Psoas muscle (tissue), 8 donors: ENCODE results near the gene B4GALT2. TPM values are rescaled to one million over a fixed set of nuclear protein-coding genes. Genes with fewer than 3 reads are reported as not detected.

Experiments
- ATAC-seq, 4 donors: fragments of 200-7000 bp; cut with Tn5 transposase; one replicate each; pipeline ENCODE4 v1.9.1; 2020; ENCODE audit warnings: moderate library complexity in 3 of 4, mild to moderate bottlenecking in 2 of 4
- DNase-seq, 2 donors: peaks; one replicate each; pipeline ENCODE4 v3.0.0-alpha.2; 2020
- H3K27ac ChIP-seq: fragments of 200-600 bp; one replicate; pipeline ENCODE4 v1.8.0; 2022
- H3K27me3 ChIP-seq, 3 donors: fragments of 200-600 bp in 1 of 3; one replicate each; pipeline versions ENCODE4 v1.6.1 to v1.8.0; 2013 to 2022; ENCODE audit warnings: low read length in 2 of 3, mild to moderate bottlenecking in 2 of 3, moderate library complexity in 1 of 3; ENCODE audit not compliant: insufficient read depth in 3 of 3
- H3K36me3 ChIP-seq, 2 donors: fragments of 200-600 bp in 1 of 2; one replicate each; pipeline versions ENCODE4 v1.6.1 to v1.8.0; 2013 to 2022; ENCODE audit warnings: low read depth in 1 of 2, mild to moderate bottlenecking in 1 of 2, moderate library complexity in 1 of 2; ENCODE audit not compliant: insufficient read depth in 1 of 2
- H3K4me1 ChIP-seq: fragments of 200-600 bp; one replicate; pipeline ENCODE4 v1.8.0; 2022
- H3K4me3 ChIP-seq: fragments of 200-600 bp; one replicate; pipeline ENCODE4 v1.8.0; 2022; ENCODE audit warnings: mild to moderate bottlenecking
- H3K9me3 ChIP-seq: fragments of 200-600 bp; one replicate; pipeline ENCODE4 v1.8.0; 2022
- WGBS, 3 donors: extraction: QIAGEN DNeasy Blood & Tissue Kit; methylation state at CpG; one replicate each; pipeline versions ENCODE4 v1.1.6 to v1.1.7; 2013; 5-methylcytosine and 5-hydroxymethylcytosine counted together
- intact Hi-C, 2 donors: fragments of 100-400 bp; cut with DNase I; formaldehyde crosslinking; loops; one replicate each; pipeline versions ENCODE4 v1.11.0 to v1.14.2; 2022
- polyA plus RNA-seq, 3 donors: library from polyadenylated mRNA; stranded (reverse); fragments of 200-250 nt; gene quantifications; one replicate each; pipeline ENCODE4 v1.2.3, GENCODE V29; 2013
- total RNA-seq, 4 donors: library from RNA; stranded (reverse); fragmentation: NEBNext Ultra II Directional in 2 of 4; extraction: Animal tissue kit (Norgen Biotek cat#: 25700) in 2 of 4; gene quantifications; one replicate each; pipeline versions ENCODE4 v1.2.1 to v1.2.4, GENCODE V29; 2021 to 2023
- TF ChIP-seq, protein P1 (sequence below): fragments of 200-600 bp; IDR thresholded peaks from one replicate; pipeline ENCODE4 v1.8.0; 2022; ENCODE audit warnings: antibody characterized with exemption
- donor health status: healthy with polysubstance abuse.
- donor health status: DM: no; HTN: no; CAD: no; lungs with moderate emphysema.
- donor health status: Bipolar disorder and iron deficiency.
- donor health status: healthy.
- donor health status: DM: yes; HTN: yes; CAD: no.
- donor health status: DM: no; HTN: no; CAD: no.
- donor health status: DM: no; HTN: no; CAD: no.
- donor health status: DM: yes; HTN: yes; CAD: no.

Gene B4GALT2
- total and polyA plus RNA-seq, 7 donors: 33.5 to 81.0 (median 54.9) TPM

DNA sequence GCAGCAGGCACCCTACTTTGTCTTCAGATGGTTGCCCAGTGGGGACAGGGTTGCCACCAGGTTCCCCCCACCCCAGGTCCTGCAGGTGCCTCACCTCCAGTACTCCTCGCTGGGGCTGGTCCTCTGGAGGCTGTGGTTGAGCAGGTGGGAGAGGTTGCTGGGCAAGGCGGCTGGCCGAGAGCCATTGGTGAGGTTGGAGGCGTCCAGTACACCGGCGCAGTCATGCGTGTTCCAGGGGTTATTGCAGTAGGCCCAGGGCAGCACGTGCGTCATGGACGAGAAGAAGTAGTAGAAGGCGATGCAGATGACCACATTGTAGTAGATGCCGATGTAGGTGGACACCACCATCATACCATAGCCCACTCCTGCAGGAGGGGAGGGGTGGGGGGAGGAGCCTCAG lies 29.2 kb downstream of the B4GALT2 start:
- H3K4me3 ChIP-seq: no peak overlapping the region
- DNase-seq (no peak), ATAC-seq (no peak)
- intact Hi-C loops: loop anchor here (5.0 to 10.0 kb wide), 2 partner anchors 39 to 587 kb away; no protein-coding TSS in a partner anchor
- H3K27ac ChIP-seq: no peak overlapping the region
- no peaks in the 10 kb centered on the region for H3K9me3 ChIP-seq
- 89 to 94% (median 91%) methylated on average over 12 of the region's 12 CpGs for WGBS, 3 donors
- no peaks in the 10 kb centered on the region for H3K27me3 ChIP-seq
- TF ChIP-seq, protein P1, sequence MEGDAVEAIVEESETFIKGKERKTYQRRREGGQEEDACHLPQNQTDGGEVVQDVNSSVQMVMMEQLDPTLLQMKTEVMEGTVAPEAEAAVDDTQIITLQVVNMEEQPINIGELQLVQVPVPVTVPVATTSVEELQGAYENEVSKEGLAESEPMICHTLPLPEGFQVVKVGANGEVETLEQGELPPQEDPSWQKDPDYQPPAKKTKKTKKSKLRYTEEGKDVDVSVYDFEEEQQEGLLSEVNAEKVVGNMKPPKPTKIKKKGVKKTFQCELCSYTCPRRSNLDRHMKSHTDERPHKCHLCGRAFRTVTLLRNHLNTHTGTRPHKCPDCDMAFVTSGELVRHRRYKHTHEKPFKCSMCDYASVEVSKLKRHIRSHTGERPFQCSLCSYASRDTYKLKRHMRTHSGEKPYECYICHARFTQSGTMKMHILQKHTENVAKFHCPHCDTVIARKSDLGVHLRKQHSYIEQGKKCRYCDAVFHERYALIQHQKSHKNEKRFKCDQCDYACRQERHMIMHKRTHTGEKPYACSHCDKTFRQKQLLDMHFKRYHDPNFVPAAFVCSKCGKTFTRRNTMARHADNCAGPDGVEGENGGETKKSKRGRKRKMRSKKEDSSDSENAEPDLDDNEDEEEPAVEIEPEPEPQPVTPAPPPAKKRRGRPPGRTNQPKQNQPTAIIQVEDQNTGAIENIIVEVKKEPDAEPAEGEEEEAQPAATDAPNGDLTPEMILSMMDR: no peak
- peaks cover 4% of the 10 kb centered on the region for H3K4me1 ChIP-seq
- H3K36me3 ChIP-seq: no peaks in the 10 kb centered on the region

DNA sequence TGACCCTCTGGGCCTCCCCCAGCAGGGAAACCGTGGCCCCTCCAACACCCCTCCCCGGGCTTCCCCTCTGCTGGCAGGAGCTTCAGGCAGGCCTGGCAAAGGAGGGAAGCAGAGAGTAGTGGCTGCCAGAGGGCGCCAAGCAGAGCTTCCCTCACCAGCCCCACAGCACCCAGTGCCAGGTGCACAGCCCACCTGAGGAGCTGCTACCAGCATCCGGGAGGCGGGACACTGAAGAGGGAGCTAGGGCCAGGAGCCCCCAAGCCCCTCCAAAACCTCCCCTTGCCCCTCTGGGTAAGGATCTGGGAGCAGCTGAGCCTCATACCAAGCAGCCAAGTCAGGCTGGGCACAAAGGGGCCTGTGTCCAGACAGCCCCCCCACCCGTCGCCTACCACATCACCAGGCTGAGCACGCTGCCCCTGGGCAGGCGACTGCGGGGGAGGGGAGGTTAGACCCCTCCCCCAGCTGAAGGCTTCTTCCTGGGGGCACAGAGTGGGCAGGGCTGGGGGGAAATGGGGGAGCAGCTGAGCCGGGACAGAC lies 32.0 kb downstream of the B4GALT2 start:
- no peaks in the 10 kb centered on the region for H3K9me3 ChIP-seq
- 58 to 69% (median 62%) methylated on average over 9 to 11 of the region's 11 CpGs for WGBS, 3 donors
- peaks cover under 1% of the 10 kb centered on the region for H3K4me1 ChIP-seq
- H3K27me3 ChIP-seq: no peaks in the 10 kb centered on the region
- TF ChIP-seq, protein P1: no peak
- intact Hi-C loops: no loop called here
- ATAC-seq (no peak), DNase-seq (no peak)
- H3K4me3 ChIP-seq: no peak overlapping the region
- no peaks in the 10 kb centered on the region for H3K36me3 ChIP-seq
- H3K27ac ChIP-seq: no peak overlapping the region

DNA sequence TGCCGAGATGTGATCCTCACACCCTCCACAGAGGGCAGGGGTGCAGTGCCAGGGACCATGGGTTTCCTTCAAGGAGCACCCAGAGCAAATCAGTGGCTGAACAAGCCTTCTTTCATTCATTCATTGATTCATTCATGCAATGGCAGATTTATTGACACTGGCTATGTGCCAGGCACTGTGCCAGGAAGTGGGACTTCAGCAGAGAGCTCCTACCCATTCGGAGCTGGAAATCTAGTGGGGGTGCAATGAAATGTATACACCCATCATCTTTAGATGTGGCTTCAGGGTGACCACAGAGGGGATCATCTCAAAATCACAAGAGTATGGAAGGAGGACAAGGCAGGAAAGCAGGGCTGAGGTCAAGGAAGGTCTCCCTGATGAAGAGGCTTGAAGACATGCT lies 33.4 kb downstream of the B4GALT2 start:
- TF ChIP-seq, protein P1: no peak
- no peak for ATAC-seq
- intact Hi-C loops: no loop called here
- Histone ChIP-seq H3K36me3 (no peaks in the 10 kb centered on the region), H3K27ac (no peak overlapping the region), H3K27me3 (no peaks in the 10 kb centered on the region), H3K9me3 (no peaks in the 10 kb centered on the region), H3K4me3 (no peak overlapping the region), H3K4me1 (no peaks in the 10 kb centered on the region)
- no peak for DNase-seq
- 78 to 87% (median 81%) methylated on average over 2 of the region's 2 CpGs for WGBS, 3 donors

DNA sequence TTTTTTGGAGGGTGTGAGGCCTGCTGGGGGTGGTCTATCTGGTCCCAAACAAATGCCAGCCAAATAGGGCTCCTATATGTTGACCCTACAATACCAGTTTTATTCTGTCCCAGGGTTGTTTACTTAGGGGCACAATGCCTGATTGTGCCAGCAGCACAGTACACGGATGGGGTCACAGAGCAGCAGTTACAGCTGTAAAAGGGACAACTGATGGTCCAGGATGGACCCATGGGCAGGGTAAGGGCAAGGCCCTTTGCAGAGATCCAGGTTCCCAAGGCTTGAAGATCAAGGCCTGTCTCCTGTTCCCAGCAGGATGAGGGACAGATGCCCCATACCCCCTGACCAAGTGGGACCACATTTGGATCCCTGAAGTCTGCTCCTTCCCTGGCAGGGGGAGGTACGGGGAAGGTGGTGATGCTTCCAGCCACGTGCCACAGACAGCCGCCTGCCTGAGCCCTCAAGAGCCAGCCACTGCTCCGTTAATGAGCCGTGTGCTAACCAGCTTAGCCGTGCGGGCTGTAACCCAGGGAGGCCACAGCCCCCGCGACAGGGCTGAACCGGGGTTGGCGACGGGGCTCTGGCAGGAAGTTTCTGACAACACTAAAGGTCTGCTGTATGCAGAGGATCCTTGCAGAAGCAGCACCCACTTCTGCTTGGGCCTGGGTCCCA lies 34.1 kb downstream of the B4GALT2 start:
- ATAC-seq (no peak), DNase-seq (no peak)
- H3K9me3 ChIP-seq: no peaks in the 10 kb centered on the region
- no peaks in the 10 kb centered on the region for H3K36me3 ChIP-seq
- no peak overlapping the region for H3K27ac ChIP-seq
- no peaks in the 10 kb centered on the region for H3K4me1 ChIP-seq
- WGBS, 3 donors: 52 to 74% (median 65%) methylated on average over 13 of the region's 13 CpGs
- H3K4me3 ChIP-seq: no peak overlapping the region
- intact Hi-C loops: no loop called here
- no peaks in the 10 kb centered on the region for H3K27me3 ChIP-seq
- TF ChIP-seq, protein P1: no peak
